Breast epithelium (tissue), 4 donors: ENCODE results near the gene C1QBP. TPM values are rescaled to one million over a fixed set of nuclear protein-coding genes. Genes with fewer than 3 reads are reported as not detected.

ENCODE experiments used
- DNase-seq, 2 donors: peaks; one replicate each; pipeline ENCODE4 v3.0.0-alpha.2; 2019; ENCODE audit warnings: low spot score in 2 of 2
- H3K27ac ChIP-seq, 2 donors: fragments of 200-600 bp; sonication (generic) in 1 of 2; one replicate each; pipeline ENCODE4 v1.5.1; 2016 to 2019; ENCODE audit warnings: mild to moderate bottlenecking in 1 of 2
- H3K27me3 ChIP-seq, 2 donors: fragments of 200-600 bp; sonication (generic) in 1 of 2; one replicate each; pipeline versions ENCODE4 v1.5.1 to v1.6.0; 2017 to 2019; ENCODE audit warnings: control low read depth in 1 of 2, mild to moderate bottlenecking in 1 of 2
- H3K36me3 ChIP-seq: fragments of 200-600 bp; one replicate; pipeline ENCODE4 v1.5.1; 2019
- H3K4me1 ChIP-seq, 2 donors: fragments of 200-600 bp; sonication (generic); one replicate each; pipeline ENCODE4 v1.5.1; 2016 to 2019; ENCODE audit warnings: control low read depth in 1 of 2
- H3K4me3 ChIP-seq, 3 donors: fragments of 200-600 bp; sonication (generic); 1 replicate in 2 of 3; 2 replicates in 1 of 3; pipeline ENCODE4 v1.5.1; 2016 to 2019; ENCODE audit warnings: mild to moderate bottlenecking in 3 of 3, moderate library complexity in 2 of 3
- H3K9me3 ChIP-seq, 2 donors: fragments of 200-600 bp; sonication (generic) in 1 of 2; one replicate each; pipeline ENCODE4 v1.5.1; 2016 to 2019; ENCODE audit warnings: control low read depth in 1 of 2
- CTCF ChIP-seq, 3 donors: fragments of 450-650 bp; IDR thresholded peaks; one replicate each; pipeline ENCODE4 v1.5.1; 2016 to 2017; ENCODE audit warnings: antibody characterized with exemption in 3 of 3, mild to moderate bottlenecking in 3 of 3, moderate library complexity in 3 of 3
- POLR2A ChIP-seq: fragments of 450-650 bp; IDR thresholded peaks from one replicate; pipeline ENCODE4 v1.6.1; 2016; ENCODE audit warnings: antibody characterized with exemption, mild to moderate bottlenecking, moderate library complexity
- POLR2AphosphoS5 ChIP-seq, 3 donors: sonication (generic); formaldehyde crosslinking; IDR thresholded peaks; one replicate each; pipeline ENCODE4 v1.6.1; 2017; ENCODE audit warnings: antibody characterized with exemption in 3 of 3
- intact Hi-C: fragments of 100-400 bp; cut with DNase I; formaldehyde crosslinking; loops from one replicate; pipeline ENCODE4 v1.15.1; 2023; ENCODE audit warnings: low total_unique reads
- total RNA-seq, 3 donors: library from RNA; depleted of rRNA; stranded (reverse); fragments of >200 nt; gene quantifications; one replicate each; pipeline ENCODE4 v1.1.0, GENCODE V29; 2016

Gene C1QBP
- total RNA-seq, 3 donors from 2014 or later: 59.0 to 109 (median 88.8) TPM

- intact Hi-C loops: loop anchor here (10.0 kb wide), 1 partner anchor 1744 kb away; no protein-coding TSS in a partner anchor
- peak overlapping the region; percentile 89 to 92 for H3K27ac ChIP-seq
- no peak for DNase-seq
Observed at GRCh38 chr17:5418858-5419355, 20.0 kb downstream of the C1QBP start.

GRCh38 chr17:5416901-5417300, 22.1 kb downstream of the C1QBP start:
- DNase-seq: no peak
- intact Hi-C loops: loop anchor here (10.0 kb wide), 1 partner anchor 1742 kb away; no protein-coding TSS in a partner anchor
- H3K4me3 ChIP-seq: peak overlapping the region in 1 of 3 donors; percentile 16
- peaks cover 0 to 28% of the 10 kb centered on the region in 2 donors for H3K4me1 ChIP-seq
- H3K27me3 ChIP-seq: no peaks in the 10 kb centered on the region
- H3K36me3 ChIP-seq: no peaks in the 10 kb centered on the region
- no peak overlapping the region for H3K27ac ChIP-seq
- H3K9me3 ChIP-seq: no peaks in the 10 kb centered on the region
- no peak for TF ChIP-seq CTCF (IDR thresholded peaks at IDR 0.05)
- TF ChIP-seq POLR2AphosphoS5 (IDR thresholded peaks at IDR 0.05): no peak
- no peak for TF ChIP-seq POLR2A

More at GRCh38 chr17:5418858-5419355, 20.0 kb downstream of the C1QBP start:
- Histone ChIP-seq H3K27me3 (no peaks in the 10 kb centered on the region), H3K36me3 (no peaks in the 10 kb centered on the region), H3K9me3 (no peaks in the 10 kb centered on the region), H3K4me1 (peaks cover 0 to 28% of the 10 kb centered on the region in 2 donors), H3K4me3 (peak overlapping the region; percentile 78 to 91 (median 90))
- TF ChIP-seq CTCF (IDR thresholded peaks at IDR 0.05) (peak in 1 of 3 donors; percentile 10), POLR2AphosphoS5 (IDR thresholded peaks at IDR 0.05) (no peak)

- Histone ChIP-seq H3K36me3 (peaks cover 10% of the 10 kb centered on the region), H3K27ac (no peak overlapping the region), H3K9me3 (no peaks in the 10 kb centered on the region), H3K4me1 (peaks cover 0 to 19% of the 10 kb centered on the region in 2 donors), H3K27me3 (no peaks in the 10 kb centered on the region), H3K4me3 (no peak overlapping the region)
- DNase-seq: no peak
- intact Hi-C loops: loop anchor here (10.0 kb wide), 1 partner anchor 1739 kb away; no protein-coding TSS in a partner anchor
- TF ChIP-seq POLR2A (no peak), POLR2AphosphoS5 (IDR thresholded peaks at IDR 0.05) (no peak), CTCF (IDR thresholded peaks at IDR 0.05) (no peak)
Observed at GRCh38 chr17:5413682-5414081, 25.3 kb downstream of the C1QBP start.

GRCh38 chr17:5410594-5411272, 28.2 kb downstream of the C1QBP start:
- intact Hi-C loops: loop anchor here (10.0 kb wide), 1 partner anchor 1736 kb away; no protein-coding TSS in a partner anchor
- H3K36me3 ChIP-seq: peaks cover 14% of the 10 kb centered on the region
- TF ChIP-seq POLR2AphosphoS5 (IDR thresholded peaks at IDR 0.05) (no peak), POLR2A (no peak), CTCF (IDR thresholded peaks at IDR 0.05) (no peak)
- H3K4me3 ChIP-seq: no peak overlapping the region
- H3K9me3 ChIP-seq: no peaks in the 10 kb centered on the region
- H3K27ac ChIP-seq: no peak overlapping the region
- no peaks in the 10 kb centered on the region for H3K4me1 ChIP-seq
- no peak for DNase-seq
- H3K27me3 ChIP-seq: no peaks in the 10 kb centered on the region

GRCh38 chr17:5408186-5408585, 30.8 kb downstream of the C1QBP start:
- Histone ChIP-seq H3K27me3 (no peaks in the 10 kb centered on the region), H3K9me3 (no peaks in the 10 kb centered on the region), H3K27ac (no peak overlapping the region), H3K36me3 (peaks cover 20% of the 10 kb centered on the region), H3K4me1 (no peaks in the 10 kb centered on the region), H3K4me3 (no peak overlapping the region)
- no peak for DNase-seq
- intact Hi-C loops: no loop called here
- TF ChIP-seq POLR2A (no peak), POLR2AphosphoS5 (IDR thresholded peaks at IDR 0.05) (no peak), CTCF (IDR thresholded peaks at IDR 0.05) (no peak)
